AG04450 (cell line): ENCODE measurements around the gene ANGPTL2. TPM values are rescaled to one million over a fixed set of nuclear protein-coding genes. Genes with fewer than 3 reads are reported as not detected.

Source experiments
- CTCF ChIA-PET: fragments of 300-600, 350-600 bp; formaldehyde crosslinking; extraction: SDS; loops from one replicate; lab custom pipeline; 2022; ENCODE audit warnings: antibody characterized with exemption, inconsistent platforms; lab: Charles Lee
- POLR2A ChIA-PET: fragments of 350-600 bp; formaldehyde crosslinking; extraction: SDS; loops from one replicate; lab custom pipeline; 2021; ENCODE audit warnings: antibody characterized with exemption, inconsistent platforms; lab: Yijun Ruan, JAX
- DNase-seq: peaks from one replicate; pipeline ENCODE4 v3.0.0-alpha.2; 2011; ENCODE audit warnings: low read depth, low spot score
- H3K27ac ChIP-seq: one replicate; pipeline ENCODE4 v1.5.1; 2012; ENCODE audit warnings: low read depth, low read length, control low read depth
- H3K27me3 ChIP-seq: one replicate; pipeline ENCODE4 v1.6.0; 2012; ENCODE audit warnings: low read length; ENCODE audit not compliant: control insufficient read depth, insufficient read depth
- H3K4me3 ChIP-seq: 2 replicates; pipeline ENCODE4 v1.5.1; 2011; ENCODE audit warnings: mild to moderate bottlenecking, low read depth, low read length, control low read depth
- H3K9me3 ChIP-seq: 2 replicates; pipeline ENCODE4 v1.5.1; 2012; ENCODE audit warnings: low read length; ENCODE audit not compliant: control insufficient read depth, insufficient read depth
- polyA plus RNA-seq: library from polyadenylated mRNA; depleted of rRNA; stranded (reverse); fragments of >200 nt; gene quantifications from 2 replicates; pipeline ENCODE4 v1.2.3, GENCODE V29; 2011
- TF ChIP-seq, protein P1 (sequence below): IDR thresholded peaks from 2 replicates; pipeline ENCODE4 v1.5.1; 2011; ENCODE audit warnings: low read depth, low read length, control low read depth, inconsistent platforms

The ANGPTL2 gene
- polyA plus RNA-seq, 1 experiment = 108 TPM

DNA sequence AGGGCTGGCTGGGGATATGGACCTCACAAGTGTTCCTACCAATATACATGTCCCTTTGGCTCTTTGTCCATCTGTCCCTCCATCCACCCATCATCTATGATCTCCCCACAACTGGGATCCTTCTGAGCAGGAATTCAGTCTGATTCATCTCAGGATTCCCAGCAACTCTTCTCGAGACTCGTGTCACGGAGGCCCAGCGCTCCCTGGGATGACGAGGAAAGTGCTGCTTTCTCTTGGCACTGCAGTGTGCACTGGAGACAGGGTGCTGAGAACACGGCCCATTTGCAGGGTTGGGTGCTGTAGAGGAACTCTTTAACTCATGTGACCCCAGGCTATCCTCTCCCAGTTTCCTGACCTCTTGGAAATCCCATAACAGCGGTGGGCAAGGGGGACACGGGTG, 72.9 kb downstream of the ANGPTL2 start:
- POLR2A ChIA-PET = interaction anchor here (2.0 kb wide), 1 partner anchor 137 kb away, joined by 7 read pairs; no protein-coding TSS in a partner anchor
- no peak for DNase-seq
- peak overlapping the region; percentile 22 for H3K27ac ChIP-seq
- TF ChIP-seq, protein P1, sequence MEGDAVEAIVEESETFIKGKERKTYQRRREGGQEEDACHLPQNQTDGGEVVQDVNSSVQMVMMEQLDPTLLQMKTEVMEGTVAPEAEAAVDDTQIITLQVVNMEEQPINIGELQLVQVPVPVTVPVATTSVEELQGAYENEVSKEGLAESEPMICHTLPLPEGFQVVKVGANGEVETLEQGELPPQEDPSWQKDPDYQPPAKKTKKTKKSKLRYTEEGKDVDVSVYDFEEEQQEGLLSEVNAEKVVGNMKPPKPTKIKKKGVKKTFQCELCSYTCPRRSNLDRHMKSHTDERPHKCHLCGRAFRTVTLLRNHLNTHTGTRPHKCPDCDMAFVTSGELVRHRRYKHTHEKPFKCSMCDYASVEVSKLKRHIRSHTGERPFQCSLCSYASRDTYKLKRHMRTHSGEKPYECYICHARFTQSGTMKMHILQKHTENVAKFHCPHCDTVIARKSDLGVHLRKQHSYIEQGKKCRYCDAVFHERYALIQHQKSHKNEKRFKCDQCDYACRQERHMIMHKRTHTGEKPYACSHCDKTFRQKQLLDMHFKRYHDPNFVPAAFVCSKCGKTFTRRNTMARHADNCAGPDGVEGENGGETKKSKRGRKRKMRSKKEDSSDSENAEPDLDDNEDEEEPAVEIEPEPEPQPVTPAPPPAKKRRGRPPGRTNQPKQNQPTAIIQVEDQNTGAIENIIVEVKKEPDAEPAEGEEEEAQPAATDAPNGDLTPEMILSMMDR = no peak
- H3K9me3 ChIP-seq = no peaks in the 10 kb centered on the region
- no peak overlapping the region for H3K4me3 ChIP-seq
- H3K27me3 ChIP-seq = no peaks in the 10 kb centered on the region
- CTCF ChIA-PET = interaction anchor here (0.7 to 1.4 kb wide), 3 partner anchors 12 to 105 kb away, joined by 3 to 7 read pairs (median 4); no protein-coding TSS in a partner anchor

DNA sequence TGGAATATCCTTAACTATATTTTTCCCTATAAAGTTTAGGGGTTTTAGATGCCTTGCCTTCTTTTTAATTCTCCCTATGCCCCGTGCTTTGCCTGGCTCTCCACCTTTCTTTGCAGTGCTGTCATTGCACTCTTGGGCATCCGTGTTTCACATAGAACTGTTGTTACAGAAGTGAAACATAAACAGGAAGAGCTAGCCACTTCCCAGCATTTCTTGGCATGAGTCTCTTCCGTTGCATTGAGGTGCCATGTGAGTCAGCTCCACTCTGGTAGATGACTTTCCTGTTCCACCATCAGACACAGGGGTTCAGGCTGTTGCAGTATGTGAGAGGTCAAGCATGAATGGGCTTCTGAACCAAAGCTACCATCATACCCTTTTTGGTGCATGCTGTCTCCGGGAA, 73.4 kb downstream of the ANGPTL2 start:
- no peak overlapping the region for H3K4me3 ChIP-seq
- POLR2A ChIA-PET = interaction anchor here (2.0 kb wide), 1 partner anchor 137 kb away, joined by 7 read pairs; no protein-coding TSS in a partner anchor

DNA sequence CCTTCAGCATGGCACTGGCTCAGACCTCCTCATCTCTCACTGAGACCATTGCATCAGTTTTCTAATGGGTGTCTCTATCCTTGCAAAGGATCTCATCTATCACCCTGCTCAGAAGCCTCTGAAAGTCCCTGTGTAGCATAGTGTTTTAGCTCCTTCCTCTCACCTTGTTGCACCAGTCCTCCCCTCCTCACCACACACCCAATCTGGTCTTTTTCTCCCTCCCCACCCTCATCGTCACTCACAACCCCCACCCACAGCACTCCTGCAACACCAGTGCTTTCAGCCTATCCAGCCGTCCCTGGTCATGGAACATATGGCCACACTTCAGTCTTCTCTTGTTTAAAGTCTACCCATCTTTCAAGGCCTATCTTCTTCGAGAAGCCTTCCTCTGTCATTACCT, 74.5 kb downstream of the ANGPTL2 start:
- POLR2A ChIA-PET = interaction anchor here (2.0 kb wide), 1 partner anchor 138 kb away, joined by 7 read pairs; no protein-coding TSS in a partner anchor
- TF ChIP-seq, protein P1 = no peak
- CTCF ChIA-PET = interaction anchor here (0.8 to 1.4 kb wide), 4 partner anchors 9 to 30 kb away, joined by 3 to 7 read pairs (median 3); no protein-coding TSS in a partner anchor

More for the DNA sequence above, 73.4 kb downstream of the ANGPTL2 start:
- Histone ChIP-seq H3K27ac (no peak overlapping the region), H3K9me3 (no peaks in the 10 kb centered on the region), H3K27me3 (no peaks in the 10 kb centered on the region)
- CTCF ChIA-PET = interaction anchor here (0.6 to 1.4 kb wide), 7 partner anchors 8 to 181 kb away, joined by 3 to 7 read pairs (median 3); no protein-coding TSS in a partner anchor
- TF ChIP-seq, protein P1 = peak; percentile 55
- DNase-seq = peak; percentile 69

DNA sequence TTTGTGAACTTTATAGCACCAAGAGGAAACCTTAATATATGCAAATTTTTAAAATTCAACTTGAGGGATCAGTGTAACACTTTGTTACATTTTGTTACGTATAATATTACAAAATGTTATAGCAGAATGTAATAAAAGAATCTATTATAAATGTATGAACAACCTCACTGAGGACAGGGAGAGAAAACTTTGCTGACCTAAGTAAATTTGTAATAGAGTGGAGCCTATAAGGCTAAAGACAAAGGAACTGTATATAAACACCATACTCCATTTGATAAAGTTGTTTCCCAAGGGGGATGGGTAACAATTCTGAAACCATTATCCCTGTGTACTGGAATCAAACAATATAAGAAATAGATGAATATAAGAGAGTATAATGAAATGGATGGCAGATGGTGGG, 77.3 kb downstream of the ANGPTL2 start:
- CTCF ChIA-PET = no interaction called here
- H3K27ac ChIP-seq = no peak overlapping the region
- no peaks in the 10 kb centered on the region for H3K27me3 ChIP-seq
- TF ChIP-seq, protein P1 = no peak
- no peak overlapping the region for H3K4me3 ChIP-seq
- POLR2A ChIA-PET = no interaction called here
- no peaks in the 10 kb centered on the region for H3K9me3 ChIP-seq
- no peak for DNase-seq

More for the DNA sequence above, 74.5 kb downstream of the ANGPTL2 start:
- no peaks in the 10 kb centered on the region for H3K27me3 ChIP-seq
- no peak overlapping the region for H3K4me3 ChIP-seq
- DNase-seq = no peak
- no peaks in the 10 kb centered on the region for H3K9me3 ChIP-seq
- H3K27ac ChIP-seq = no peak overlapping the region

DNA sequence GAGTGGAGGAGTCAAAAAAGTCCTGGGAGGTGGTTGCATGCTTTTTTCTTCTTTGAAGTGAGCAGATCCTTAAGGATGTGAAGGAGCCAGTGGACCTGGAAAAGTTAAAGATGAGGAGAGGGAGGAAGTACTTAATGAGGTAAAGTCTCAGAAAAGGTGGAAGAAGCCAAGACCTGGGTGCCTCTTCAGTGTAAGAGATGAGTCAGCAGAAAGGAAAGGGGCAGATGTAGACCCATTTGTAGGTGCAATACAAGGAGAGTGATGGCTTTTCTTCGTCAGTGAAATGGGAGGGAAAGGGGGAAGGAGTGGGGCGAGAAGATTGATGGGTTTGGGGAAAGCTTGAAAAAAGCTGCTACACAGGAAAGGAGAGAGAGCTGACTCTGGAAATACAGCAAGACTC, 82.9 kb downstream of the ANGPTL2 start:
- POLR2A ChIA-PET = no interaction called here
- DNase-seq = no peak
- H3K27ac ChIP-seq = no peak overlapping the region
- no peaks in the 10 kb centered on the region for H3K9me3 ChIP-seq
- no peaks in the 10 kb centered on the region for H3K27me3 ChIP-seq
- TF ChIP-seq, protein P1 = no peak
- CTCF ChIA-PET = no interaction called here
- H3K4me3 ChIP-seq = no peak overlapping the region
